ENCODE data around the gene KLHL5.

DNA sequence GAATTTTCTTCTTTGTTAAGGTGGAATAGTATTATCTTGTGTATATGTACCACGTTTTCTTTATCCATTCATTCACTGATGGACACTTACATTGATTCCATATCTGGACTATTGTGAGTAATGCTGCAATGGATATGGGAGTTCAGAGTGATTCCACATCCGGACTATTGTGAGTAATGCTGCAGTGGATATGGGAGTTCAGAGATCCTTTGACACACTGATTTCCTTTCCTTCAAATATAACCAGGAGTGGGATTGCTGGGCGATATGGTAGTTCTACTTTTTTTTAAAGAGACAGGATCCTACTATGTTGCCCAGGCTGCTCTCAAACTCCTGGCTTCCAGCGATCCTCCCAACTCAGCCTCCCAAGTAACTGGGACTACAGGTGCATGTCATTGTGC, 41.9 kb upstream of the KLHL5 start:
- TF ChIP-seq, protein P1, sequence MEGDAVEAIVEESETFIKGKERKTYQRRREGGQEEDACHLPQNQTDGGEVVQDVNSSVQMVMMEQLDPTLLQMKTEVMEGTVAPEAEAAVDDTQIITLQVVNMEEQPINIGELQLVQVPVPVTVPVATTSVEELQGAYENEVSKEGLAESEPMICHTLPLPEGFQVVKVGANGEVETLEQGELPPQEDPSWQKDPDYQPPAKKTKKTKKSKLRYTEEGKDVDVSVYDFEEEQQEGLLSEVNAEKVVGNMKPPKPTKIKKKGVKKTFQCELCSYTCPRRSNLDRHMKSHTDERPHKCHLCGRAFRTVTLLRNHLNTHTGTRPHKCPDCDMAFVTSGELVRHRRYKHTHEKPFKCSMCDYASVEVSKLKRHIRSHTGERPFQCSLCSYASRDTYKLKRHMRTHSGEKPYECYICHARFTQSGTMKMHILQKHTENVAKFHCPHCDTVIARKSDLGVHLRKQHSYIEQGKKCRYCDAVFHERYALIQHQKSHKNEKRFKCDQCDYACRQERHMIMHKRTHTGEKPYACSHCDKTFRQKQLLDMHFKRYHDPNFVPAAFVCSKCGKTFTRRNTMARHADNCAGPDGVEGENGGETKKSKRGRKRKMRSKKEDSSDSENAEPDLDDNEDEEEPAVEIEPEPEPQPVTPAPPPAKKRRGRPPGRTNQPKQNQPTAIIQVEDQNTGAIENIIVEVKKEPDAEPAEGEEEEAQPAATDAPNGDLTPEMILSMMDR (IDR thresholded peaks at IDR 0.05) = no peak
- no peak for TF ChIP-seq POLR2A (IDR thresholded peaks at IDR 0.05)
